Fibroblast of skin of right quadriceps (primary cell): Measurements from ENCODE around the gene FBXO42.
"Not testable (repeated sequence)": the region's sequence is repeated elsewhere in the genome, so short reads cannot be mapped to it uniquely, and the experiment has no call there.

Experiments used
- DNase-seq: peaks from one replicate; pipeline ENCODE4 v3.0.0-alpha.2; 2013

Gene FBXO42

DNA sequence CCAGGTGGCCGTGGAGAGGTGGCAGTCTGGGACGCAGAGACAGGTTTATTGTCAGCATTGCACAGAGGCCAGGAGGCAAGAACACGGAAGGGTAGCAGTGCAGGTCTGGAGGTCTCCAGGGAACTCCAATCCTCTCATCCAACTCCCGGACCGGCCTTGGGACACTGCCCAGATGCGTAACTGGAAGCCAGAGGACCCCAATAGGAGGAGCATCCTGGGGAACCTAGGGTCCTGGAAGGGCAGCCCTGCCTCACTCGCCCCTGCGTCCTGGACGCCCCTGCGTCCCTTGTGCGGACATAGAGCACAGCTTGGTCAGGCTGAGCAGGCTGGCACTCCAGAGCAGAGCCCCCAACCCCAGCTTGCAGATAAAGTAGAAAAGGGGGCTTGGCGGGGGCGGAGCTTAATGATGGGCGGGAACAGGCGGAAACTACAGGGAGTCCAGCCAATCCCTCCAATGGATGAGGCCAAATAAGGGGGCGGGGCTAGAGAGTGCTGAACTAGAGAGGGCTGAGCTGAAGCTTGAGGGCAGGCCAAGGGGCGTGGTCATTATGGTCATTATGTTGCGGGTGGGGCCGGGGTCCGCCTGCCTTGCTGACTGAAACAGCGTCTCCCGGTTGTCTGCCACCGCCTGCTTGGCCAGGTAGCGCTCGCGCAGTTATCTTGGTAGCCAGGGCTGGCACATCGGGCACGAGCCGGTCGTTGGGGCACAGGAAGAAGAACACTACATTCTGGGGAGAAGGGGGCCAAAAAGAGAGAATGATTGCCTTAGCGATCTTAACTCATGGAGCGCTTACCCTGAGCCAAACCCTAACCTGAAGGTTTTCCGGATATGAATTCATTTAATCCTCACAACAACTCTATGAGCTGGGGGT lies 136.2 kb downstream of the FBXO42 start:
- DNase-seq, result peak; percentile 77

DNA sequence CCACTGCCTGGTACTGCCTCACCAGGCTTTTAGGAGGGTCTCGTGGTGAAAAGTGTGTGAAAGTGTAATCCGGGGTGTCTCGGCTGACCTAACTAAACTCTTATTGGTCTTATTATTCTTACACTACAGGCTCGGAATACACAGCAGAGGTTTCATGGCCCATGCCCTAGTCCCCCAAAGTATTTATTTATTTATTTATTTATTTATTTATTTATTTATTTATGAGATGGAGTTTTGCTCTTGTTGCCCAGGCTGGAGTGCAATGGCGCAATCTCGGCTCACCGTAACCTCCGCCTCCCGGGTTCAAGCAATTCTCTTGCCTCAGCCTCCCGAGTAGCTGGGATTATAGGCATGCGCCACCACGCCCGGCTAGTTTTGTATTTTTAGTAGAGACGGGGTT lies 137.0 kb downstream of the FBXO42 start:
- DNase-seq, result not testable (repeated sequence)

DNA sequence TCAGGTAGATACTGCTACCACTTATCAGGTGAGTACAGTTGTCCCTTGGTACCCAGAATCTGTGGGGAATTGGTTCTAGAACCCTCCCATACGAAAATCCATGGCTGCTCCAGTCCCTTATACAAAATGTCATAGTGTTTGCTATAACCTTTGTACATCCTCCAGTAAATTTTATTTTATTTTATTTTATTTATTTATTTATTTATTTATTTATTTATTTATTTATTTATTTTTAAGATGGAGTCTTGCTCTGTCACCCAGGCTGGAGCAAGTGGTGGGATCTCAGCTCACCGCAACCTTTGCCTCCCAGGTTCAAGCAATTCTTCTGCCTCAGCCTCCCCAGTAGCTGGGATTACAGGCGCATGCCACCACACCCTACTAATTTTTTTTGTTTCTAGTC lies 138.7 kb downstream of the FBXO42 start:
- DNase-seq, result not testable (repeated sequence)

DNA sequence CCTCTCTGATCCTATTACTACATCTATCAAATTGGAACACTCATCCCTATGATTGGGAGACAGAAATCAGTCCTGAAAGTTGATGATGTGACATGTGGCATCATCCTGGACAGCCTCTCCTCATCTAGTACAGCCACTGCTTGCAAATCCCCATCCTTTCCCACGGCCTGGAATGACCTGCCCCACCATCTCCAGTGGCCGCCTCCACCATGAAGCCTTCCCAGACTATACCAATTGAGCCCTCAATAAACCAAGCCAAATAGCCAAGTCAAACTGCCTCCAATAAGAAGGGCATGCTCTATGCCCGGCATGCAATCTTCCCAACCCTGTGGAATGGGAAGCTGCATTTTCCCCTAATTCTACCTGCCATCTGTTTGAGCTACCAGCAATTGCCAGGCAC lies 139.3 kb downstream of the FBXO42 start:
- no peak for DNase-seq

DNA sequence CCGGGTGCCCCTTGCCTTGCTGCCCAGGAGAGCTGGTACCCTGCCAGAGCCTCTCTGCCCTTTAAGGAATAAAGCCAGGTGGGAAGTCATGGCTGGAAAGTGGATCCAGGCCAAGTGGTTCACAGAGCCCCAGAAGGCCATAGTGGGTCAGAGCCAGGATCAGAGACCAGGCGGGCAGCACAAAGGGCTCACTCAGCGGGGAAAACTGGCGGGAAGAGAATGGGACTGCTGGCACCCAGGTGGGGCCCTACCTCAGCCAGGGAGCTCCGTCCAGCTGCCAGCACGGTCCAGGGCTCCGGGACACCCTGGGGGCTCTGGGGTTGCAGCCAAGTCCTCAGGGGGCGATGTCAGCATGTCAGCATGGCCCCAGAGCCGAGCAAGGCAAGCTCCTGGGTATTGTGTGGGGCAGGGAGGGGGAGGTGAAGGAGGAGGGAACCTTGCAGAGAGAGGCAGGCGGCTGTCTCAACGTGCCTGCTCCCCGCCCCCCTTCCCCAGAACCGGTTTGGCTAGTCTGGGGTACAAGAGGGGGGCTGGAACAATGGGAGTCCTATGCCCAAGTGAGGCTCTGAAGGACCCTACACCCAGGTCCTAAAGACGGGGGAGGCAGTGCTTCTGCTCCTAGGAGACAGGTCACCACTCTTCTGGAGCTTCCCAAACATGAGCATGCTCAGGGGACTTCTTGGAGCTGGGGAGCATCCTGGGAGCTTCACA lies 139.9 kb downstream of the FBXO42 start, which contains the start of gene ARHGEF19:
TSS of gene ARHGEF19 (minus strand) at position 402 of the 711 bp plus-strand sequence. CDS start 3,598 bp downstream, outside the sequence.
- no peak for DNase-seq

DNA sequence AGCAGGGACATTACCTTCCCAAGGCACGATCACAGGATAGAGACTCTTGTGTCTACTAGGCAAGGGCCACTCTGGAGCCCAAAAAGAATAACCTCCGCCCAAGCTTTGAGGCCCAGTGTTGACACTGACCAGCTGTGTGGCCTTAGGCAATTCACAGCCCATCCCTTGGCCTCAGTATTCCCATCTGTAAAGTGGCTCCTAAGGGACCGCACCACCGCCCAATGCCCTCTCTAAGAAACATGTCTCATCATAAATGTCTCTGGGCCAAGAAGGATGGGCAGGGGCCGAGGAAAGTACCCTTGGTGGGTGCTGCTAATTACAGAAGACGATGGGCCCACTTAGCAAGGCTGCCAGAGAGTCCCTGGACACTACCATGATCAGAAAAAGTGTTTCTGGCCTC lies 140.5 kb downstream of the FBXO42 start:
- no peak for DNase-seq

DNA sequence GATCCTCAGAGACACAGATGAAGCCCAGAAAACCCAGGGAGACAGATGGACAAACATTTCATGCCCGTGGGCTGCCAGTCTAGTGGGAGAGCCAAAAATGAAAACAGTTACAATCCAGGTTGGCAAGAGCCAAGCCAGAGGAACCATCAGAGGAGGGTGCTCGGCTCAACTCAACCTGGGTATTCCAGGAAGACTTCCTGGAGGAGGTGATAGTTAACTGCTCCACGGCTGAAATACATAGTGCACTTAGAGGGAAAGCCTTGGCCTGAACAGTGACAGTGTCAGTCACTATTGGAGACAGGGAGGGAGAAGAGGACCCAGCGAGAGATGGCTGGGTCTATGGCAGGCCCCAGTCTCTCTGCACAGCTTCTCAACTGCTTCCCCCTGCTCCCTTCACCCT lies 141.7 kb downstream of the FBXO42 start:
- no peak for DNase-seq

DNA sequence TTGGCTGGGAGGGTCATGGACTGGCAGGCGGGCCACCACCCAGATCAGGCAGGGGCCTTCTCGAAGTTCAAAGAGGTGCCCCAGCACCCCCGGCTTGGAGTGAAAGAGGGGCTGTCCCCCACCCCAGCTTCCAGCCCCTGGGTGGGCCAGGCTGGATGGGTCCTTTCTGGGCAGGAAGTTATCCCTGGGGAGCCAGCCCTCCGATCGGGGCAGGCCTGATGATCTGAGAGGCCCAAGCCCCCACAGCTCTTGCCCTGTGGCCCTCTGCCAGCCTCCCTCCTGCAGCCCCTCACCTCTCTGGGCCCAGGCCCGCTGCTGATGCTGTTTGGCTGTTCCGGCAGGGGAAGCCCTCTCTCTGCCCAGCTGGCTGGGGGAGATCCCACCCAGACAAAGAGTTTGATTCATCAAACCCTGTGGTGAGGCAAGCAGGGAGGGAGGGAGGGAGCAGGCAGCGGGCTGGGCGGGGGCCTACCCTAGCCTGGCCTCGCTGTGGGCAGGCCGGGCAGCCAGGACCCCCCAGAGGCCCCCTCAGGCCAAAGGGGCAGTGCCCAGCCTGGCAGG lies 142.4 kb downstream of the FBXO42 start:
- no peak for DNase-seq

DNA sequence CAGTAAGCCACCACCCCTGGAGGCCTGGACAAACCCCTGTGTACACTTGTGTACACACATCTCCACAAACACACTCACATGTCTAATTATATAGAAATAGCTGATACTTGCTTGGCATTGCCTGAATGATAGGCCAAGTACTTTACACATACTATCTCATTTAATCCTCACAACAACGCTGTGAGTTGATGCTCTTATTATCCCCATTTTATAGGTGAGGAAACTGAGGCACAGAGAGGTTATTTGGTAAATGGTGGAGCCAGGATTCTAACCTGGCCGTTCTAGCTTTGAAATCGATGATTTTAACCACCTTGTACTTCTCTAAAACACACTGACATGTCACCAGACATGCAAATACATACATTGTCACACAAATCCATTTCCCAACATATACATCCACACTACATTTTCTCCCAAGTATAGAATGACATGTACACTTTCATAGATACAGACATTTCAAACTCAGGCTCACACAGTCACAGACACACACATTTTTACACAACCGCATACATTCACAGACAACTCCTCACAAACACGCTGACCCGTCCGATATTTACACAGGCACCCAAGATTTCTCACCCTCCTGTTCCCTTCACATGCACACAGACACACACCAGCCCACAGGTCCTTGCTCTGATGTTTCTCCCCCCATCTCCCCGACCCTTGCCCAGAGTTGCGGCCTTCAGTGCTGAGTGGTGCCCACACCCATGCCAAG lies 143.0 kb downstream of the FBXO42 start:
- DNase-seq, result no peak

DNA sequence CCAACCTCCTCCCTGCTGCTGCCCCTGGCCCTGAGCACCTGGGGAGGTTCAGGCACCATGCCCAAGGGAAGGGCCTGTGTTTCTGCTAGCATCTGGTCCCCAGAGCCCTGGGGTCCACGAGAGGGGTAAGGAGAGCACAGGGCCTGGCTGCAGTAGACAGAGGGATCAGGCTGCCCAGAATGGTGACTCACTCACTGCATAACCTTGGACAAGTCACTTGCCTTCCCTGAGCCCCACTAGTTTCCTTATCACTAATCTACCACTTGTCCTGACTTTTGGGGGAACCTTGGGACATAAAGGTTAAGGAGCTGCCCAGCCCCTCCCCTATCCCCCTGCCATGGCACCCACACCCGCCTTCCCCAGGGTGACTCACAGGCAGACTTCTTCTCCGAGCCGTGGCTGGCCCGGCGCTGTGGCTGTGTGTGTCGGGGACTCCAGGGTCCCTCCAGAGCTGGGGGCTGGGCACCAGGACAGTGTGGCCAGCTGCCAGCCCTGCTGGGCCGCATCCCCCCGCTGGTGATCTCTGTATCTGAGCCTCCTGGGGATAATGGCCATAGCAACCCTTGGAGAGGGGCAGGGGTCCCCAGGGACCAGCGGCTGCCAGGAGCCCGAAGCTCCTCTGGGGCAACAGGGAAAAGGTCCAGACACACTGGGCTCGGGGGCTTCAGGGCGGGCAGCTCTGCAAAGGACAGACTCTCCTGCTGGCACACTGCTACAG lies 143.9 kb downstream of the FBXO42 start:
- DNase-seq, result no peak

DNA sequence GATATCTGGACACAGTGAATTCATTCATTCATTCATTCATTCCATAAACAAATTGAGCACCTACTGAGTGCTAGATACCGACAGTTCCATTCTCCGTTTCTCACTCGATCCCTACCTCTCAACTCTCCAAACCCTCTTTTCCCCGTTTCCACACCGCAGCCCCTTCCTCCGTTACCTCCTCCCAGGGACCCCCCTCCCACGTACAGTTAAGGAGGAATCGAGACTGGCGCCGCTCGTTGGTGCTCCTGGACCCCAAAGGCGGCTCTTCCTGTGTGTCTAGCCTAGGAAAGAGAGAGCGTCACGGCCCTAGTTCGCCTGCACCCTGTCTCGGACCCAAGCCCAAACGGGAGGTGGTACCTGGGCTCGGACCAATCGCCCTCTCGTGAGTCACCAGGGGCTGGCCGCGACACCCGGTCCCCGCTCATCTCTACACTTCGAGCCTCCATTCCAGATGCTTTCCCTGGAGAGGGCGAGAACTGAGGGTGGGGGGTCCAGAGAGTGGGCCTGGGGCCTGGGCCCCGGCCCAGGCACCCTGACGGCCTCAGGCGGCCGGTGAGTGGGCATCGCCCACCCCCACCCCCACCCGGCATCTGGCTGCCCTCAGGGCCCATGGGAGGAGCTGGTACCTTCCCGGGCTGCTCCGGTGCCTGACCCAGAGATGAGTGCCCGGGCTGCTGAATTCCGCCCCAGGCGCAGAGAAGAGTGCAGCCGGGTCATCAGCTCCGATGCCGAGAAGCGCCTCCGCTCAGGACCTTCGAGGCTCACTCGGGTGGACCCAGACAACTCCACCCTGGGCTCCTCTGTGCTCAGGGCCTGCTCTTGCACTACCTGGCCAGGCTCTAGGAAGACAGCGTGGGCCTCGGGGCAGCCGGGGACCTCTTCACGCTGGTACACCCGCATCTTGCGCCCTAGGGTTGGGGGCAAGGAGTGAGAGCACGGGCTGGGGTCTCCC lies 144.7 kb downstream of the FBXO42 start:
- DNase-seq, result peak; percentile 22

DNA sequence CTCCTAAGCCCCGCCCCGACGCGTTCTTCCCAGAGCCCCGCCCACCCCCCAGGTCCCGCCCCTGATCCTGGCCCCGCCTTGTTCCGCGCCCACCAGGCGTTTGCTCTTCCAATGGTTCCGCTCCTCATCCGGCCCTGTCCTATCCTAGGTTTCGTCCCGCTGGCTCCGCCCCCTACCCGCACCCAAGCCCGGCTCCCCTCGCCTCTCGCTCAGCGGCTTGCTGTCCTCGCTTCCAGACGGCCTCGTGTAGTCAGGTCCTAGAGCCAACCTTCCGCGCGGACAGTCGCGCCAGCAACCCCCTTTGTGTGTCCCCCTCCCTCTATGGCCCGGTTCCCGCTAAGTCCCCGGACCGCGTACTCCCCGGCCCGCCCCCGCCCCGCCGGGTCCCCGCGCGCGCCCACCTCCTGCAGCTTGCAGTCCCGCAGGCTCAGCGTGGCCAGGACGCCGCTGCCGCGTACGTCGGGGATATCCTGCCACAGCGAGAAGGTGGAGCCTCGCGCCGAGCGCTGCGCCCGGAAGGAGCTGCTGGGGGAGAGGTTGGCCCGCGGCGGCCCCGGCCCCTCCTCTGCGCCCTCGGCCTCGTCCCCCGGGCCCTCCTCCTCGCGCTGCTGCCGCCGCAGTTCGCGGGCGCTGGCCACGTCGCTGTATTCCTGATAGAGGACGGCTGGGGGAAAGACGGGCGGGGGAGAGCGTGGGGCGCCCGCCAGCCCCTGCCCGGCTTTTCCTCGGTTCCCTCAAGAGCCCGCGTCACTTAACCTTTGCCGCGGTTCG lies 145.5 kb downstream of the FBXO42 start:
- peak; percentile 99 for DNase-seq

DNA sequence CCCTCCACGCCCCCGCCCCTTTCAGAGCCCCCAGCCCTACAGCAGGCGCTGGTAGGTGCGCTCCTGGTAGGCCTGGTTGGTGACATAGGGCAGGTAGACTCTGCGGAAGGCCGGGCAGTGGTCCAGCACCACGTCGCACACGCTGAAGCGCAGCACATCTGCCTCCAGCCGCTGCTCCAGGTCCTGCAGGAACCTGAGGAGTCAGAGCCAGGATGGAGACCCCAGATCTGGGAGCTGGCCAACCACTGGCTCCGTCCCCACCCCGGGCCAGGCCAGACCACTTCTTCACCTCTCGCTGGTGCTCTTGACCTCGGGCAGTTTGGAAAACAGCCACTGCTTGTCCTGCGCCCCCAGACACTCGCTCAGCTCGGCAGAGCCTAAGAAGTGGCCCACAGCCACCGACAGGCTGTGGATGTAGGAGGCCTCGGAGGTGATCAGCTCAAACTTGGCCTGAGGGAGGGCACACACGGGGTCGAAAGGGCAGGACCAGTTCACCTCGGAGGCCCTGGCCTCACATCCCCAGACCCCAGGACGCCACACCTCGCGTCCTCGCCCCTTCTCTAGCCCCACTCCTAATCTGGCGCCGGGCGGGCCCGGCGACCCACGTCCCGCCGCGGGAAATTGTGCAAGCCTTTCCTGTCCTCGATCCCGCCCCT lies 146.3 kb downstream of the FBXO42 start:
- DNase-seq, result no peak

DNA sequence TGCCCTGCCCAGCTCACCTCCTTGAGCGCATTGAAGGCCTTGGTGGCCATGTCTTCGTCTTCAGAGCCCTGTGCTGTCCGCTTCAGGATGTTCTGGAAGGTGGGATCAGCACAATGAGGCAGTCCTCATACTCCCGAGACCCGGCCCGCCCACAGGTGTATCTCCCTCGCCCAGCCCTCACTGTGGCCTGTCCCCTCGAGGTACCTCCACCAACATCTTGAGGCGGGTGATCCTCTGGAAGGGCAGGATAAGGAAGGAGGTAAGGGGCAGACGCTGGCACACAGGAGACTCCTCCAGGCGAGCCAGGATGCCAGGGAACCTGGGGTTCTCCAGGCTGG lies 147.0 kb downstream of the FBXO42 start:
- no peak for DNase-seq

DNA sequence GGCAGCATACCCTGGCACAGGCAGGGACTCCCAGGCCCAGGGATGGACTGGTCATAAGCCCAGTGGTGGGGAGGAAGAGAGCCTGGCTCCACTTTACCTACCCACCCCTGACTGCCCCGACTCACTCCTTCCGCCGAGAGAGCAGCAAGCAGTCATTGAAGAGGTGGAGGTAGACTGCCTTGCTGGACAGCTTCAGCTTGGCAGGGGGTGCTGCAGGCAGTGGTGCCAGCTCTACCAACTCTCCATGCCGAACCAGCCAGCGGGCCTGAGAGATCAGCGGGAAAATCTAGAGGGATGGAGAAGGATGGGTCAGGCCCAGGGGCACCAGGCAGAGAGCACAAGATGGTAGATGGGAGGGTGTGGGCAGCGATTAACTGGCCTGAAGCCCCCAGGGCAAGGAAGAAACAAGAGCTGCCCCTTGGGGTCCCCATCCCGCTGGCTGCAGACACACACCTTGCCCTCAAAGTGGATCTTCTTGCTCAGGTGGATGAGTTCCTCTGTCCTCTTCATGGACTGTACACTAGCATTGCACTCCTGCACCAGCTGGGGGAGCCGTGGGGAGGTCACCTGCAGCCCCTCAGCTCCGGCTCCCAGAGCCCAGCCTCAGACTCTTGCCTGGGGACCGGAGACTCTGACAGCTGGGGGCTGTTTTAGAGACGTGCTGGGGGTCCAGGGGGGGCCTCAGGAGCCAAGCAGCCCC lies 147.5 kb downstream of the FBXO42 start:
- DNase-seq, result no peak

DNA sequence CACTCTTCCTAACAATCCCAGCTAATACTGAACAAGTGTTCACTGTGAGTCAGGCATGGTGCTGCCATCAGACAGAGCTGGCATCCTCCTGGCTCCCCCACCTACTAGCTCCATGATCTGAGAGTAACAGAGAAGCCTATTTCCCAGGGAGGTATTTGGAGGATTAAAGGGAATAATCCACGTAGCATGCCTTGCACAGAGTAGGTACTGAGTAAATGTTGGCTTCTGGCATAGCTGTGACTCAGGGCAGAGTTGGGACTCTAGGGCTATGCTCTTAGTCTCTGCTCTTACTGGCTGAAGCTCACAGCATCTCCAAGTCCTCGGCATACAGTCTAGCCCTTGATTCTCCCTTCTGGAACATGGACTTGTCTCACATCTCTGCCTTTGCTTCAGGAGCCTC lies 148.1 kb downstream of the FBXO42 start:
- no peak for DNase-seq

DNA sequence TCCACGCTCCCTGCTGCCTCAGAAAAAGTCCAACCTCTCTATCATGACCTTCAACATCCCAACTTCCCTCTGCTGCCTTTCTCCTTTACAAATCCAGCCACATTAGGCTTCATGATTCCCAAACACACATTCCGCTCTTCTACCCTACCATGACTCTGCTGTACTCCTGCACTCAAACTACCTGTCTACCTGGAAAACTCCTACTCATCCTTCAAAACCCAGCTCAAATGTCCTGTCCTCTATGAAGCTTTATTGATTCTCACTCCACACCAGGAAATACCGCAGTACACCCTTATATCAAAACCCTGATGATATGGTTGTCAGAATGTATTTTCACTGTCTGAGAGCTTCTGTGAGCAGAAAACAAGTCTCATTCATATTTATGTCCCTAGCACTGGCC lies 148.7 kb downstream of the FBXO42 start:
- DNase-seq, result no peak

DNA sequence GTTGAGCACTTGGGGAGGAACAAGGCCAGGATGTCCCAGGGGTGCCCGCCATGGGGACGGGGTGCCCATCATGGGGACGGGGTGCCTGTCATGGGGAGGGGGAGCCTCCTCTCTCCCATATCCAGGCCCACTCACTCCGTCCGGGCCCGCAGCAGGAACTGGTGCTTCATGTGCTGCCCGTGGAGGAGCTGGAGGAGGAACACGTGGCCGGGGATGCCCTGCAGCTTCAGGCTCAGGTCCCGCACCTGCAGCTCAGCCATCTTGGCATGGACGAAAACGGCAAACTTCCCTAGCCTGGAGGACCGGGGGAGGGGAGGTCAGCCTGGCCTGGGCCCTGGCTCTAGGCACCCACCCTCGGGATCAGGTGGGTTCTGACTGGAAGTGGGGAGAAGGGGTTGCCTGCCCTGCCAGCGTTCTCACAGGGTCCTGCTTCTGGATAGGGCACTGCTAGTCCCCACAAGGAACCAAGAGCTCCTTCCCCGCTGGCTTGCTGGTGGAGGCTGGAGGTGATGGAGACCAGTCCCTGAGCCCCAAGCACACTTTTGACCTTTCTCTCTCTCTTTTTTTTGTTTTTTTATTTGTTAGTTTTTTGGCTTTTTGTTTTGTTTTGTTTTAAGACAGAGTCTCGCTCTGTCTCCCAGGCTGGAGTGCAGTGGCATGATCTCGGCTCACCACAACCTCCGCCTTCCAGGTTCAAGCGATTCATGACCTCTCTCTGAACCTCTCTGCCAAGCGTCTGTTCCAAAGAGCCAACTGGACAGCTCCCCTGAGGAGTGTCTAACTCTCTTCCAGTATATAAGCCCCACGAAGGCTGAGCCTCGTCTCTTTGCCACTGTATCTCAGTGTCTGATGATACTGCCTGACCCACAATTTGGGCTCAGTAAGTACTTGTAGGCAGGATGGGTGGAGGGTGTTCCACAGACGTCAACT lies 149.7 kb downstream of the FBXO42 start:
- DNase-seq, result no peak
